Thyroid gland (tissue), 4 donors: Measurements from ENCODE around the gene LRP11. TPM values are rescaled to one million over a fixed set of nuclear protein-coding genes. Genes with fewer than 3 reads are reported as not detected.

ENCODE experiments used
- DNase-seq, 2 donors: peaks; one replicate each; pipeline ENCODE4 v3.0.0-alpha.2; 2019
- H3K27ac ChIP-seq, 3 donors: fragments of 200-600 bp; sonication (generic); 1 replicate in 2 of 3; 2 replicates in 1 of 3; pipeline ENCODE4 v1.5.1; 2016 to 2019; ENCODE audit warnings: mild to moderate bottlenecking in 1 of 3, moderate library complexity in 1 of 3
- H3K27me3 ChIP-seq: fragments of 200-600 bp; sonication (generic); one replicate; pipeline ENCODE4 v1.5.1; 2019
- H3K36me3 ChIP-seq, 2 donors: fragments of 200-600 bp; sonication (generic); one replicate each; pipeline ENCODE4 v1.5.1; 2016 to 2019
- H3K4me1 ChIP-seq, 2 donors: fragments of 200-600 bp; sonication (generic); one replicate each; pipeline ENCODE4 v1.5.1; 2017 to 2019
- H3K4me3 ChIP-seq, 3 donors: fragments of 200-600 bp; sonication (generic); replicated peaks in 1 of 3; 1 replicate in 2 of 3; 2 replicates in 1 of 3; pipeline ENCODE4 v1.5.1; 2016; ENCODE audit warnings: mild to moderate bottlenecking in 1 of 3
- H3K9me3 ChIP-seq: fragments of 200-600 bp; sonication (generic); one replicate; pipeline ENCODE4 v1.5.1; 2017
- CTCF ChIP-seq, 6 experiments: fragments of 200-600 bp in 3 of 6; fragments of 450-650 bp in 3 of 6; sonication (generic) in 3 of 6; IDR thresholded peaks; one replicate each; pipeline ENCODE4 v1.5.1; 2016 to 2019; ENCODE audit warnings: antibody characterized with exemption in 6 of 6, mild to moderate bottlenecking in 2 of 6, inconsistent platforms in 1 of 6, moderate library complexity in 1 of 6
- POLR2A ChIP-seq, 2 donors: fragments of 450-650 bp; IDR thresholded peaks; one replicate each; pipeline ENCODE4 v1.6.1; 2017; ENCODE audit warnings: antibody characterized with exemption in 2 of 2, mild to moderate bottlenecking in 2 of 2, moderate library complexity in 1 of 2
- WGBS, 2 donors: methylation state at CpG; one replicate each; pipeline ENCODE4 v1.1.5; 2017; 5-methylcytosine and 5-hydroxymethylcytosine counted together
- intact Hi-C: fragments of 100-400 bp; cut with DNase I; formaldehyde crosslinking; loops from one replicate; pipeline ENCODE4 v1.15.1; 2023
- total RNA-seq, 4 donors: library from RNA; depleted of rRNA; stranded (reverse); fragments of >200 nt; gene quantifications; one replicate each; pipeline ENCODE4 v1.2.3, GENCODE V29; 2016

Gene LRP11
- total RNA-seq, 4 donors from 2014 or later, result 39.4 to 76.8 (median 57.2) TPM

- TF ChIP-seq POLR2A (IDR thresholded peaks at IDR 0.05) (no peak), CTCF (IDR thresholded peaks at IDR 0.05) (no peak)
- Histone ChIP-seq H3K27ac (no peak overlapping the region), H3K36me3 (no peaks in the 10 kb centered on the region), H3K4me1 (peaks cover 1 to 23% of the 10 kb centered on the region in 2 donors), H3K27me3 (no peaks in the 10 kb centered on the region), H3K4me3 (no peak overlapping the region), H3K9me3 (no peaks in the 10 kb centered on the region)
- intact Hi-C loops, result no loop called here
- DNase-seq, result no peak
- 92 to 96% methylated on average over 8 to 11 of the region's 11 CpGs for WGBS, 2 donors
These were observed 36.7 kb upstream of the LRP11 start for GRCh38 chr6:149900620-149901443.

- TF ChIP-seq CTCF (IDR thresholded peaks at IDR 0.05) (no peak), POLR2A (IDR thresholded peaks at IDR 0.05) (no peak)
- no peak for DNase-seq
- WGBS, 2 donors, result 94 to 95% methylated on average over 7 of the region's 7 CpGs
- intact Hi-C loops, result no loop called here
- no peak overlapping the region for H3K27ac ChIP-seq
- no peak overlapping the region for H3K4me3 ChIP-seq
- no peaks in the 10 kb centered on the region for H3K36me3 ChIP-seq
- H3K4me1 ChIP-seq, result peaks cover 7 to 31% of the 10 kb centered on the region in 2 donors
- no peaks in the 10 kb centered on the region for H3K9me3 ChIP-seq
- H3K27me3 ChIP-seq, result no peaks in the 10 kb centered on the region
These were observed 35.9 kb upstream of the LRP11 start for GRCh38 chr6:149899926-149900619.

GRCh38 chr6:149899486-149899885 lies 35.3 kb upstream of the LRP11 start:
- H3K36me3 ChIP-seq, result no peaks in the 10 kb centered on the region
- H3K4me3 ChIP-seq, result no peak overlapping the region
- DNase-seq, result no peak
- H3K27me3 ChIP-seq, result no peaks in the 10 kb centered on the region
- H3K27ac ChIP-seq, result no peak overlapping the region
- 82 to 94% methylated on average over 6 of the region's 6 CpGs for WGBS, 2 donors
- no peaks in the 10 kb centered on the region for H3K9me3 ChIP-seq
- intact Hi-C loops, result no loop called here
- H3K4me1 ChIP-seq, result peaks cover 9 to 36% of the 10 kb centered on the region in 2 donors
- TF ChIP-seq POLR2A (IDR thresholded peaks at IDR 0.05) (no peak), CTCF (IDR thresholded peaks at IDR 0.05) (no peak)

- H3K36me3 ChIP-seq, result no peaks in the 10 kb centered on the region
- no peak overlapping the region for H3K27ac ChIP-seq
- no peaks in the 10 kb centered on the region for H3K27me3 ChIP-seq
- 96 to 98% methylated on average over 9 of the region's 9 CpGs for WGBS, 2 donors
- TF ChIP-seq POLR2A (IDR thresholded peaks at IDR 0.05) (no peak), CTCF (IDR thresholded peaks at IDR 0.05) (no peak)
- intact Hi-C loops, result no loop called here
- H3K4me3 ChIP-seq, result no peak overlapping the region
- no peak for DNase-seq
- peaks cover 9 to 36% of the 10 kb centered on the region in 2 donors for H3K4me1 ChIP-seq
- no peaks in the 10 kb centered on the region for H3K9me3 ChIP-seq
These were observed 34.8 kb upstream of the LRP11 start for GRCh38 chr6:149898966-149899365.
